Loucy (cell line): Measurements from ENCODE around the gene KCMF1.

ENCODE experiments used
- CTCF ChIP-seq: fragments of 200-600 bp; sonication (generic); conservative IDR thresholded peaks from 2 replicates; pipeline ENCODE4 v1.5.1; 2014; ENCODE audit warnings: mild to moderate bottlenecking, antibody characterized with exemption, low read length
- EZH2phosphoT487 ChIP-seq: fragments of 200-600 bp; IDR thresholded peaks from 2 replicates; pipeline ENCODE4 v1.6.1; 2018; ENCODE audit warnings: antibody characterized with exemption, mild to moderate bottlenecking, moderate library complexity, borderline replicate concordance

DNA sequence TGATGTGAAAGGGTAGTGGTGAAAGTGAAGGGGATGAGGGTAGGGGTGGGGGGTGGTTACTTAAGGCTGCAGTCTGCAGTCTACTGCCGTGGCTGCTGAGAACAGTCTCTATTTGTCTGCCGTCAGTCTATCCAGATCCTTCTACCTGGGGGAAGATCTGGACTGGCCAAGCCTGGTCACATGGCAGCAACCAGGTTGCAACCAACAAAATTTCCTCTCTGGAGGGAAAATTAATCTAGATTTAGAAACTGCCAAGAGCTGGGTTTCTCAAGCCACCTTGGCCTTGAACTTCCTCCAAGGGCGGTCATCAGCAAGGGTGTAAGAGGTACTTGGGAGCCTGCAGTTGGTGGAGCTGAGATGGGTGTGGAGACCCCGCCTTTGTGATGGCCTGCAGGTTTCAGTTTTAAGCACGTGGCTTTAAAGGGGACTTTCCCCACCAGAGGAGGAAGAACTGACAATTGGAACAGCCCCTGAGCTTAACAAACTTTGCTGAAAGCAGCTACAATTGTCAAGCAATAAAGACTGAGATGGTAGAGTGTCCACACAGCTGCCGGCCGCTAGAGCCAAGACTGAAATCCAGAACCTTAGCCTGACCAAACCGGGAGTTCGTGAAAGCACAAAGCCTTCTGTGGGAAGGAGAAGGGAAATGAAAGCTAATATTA, 31.4 kb upstream of the KCMF1 start:
- no peak for TF ChIP-seq CTCF
- no peak for TF ChIP-seq EZH2phosphoT487
